HUES6 (cell line): ENCODE results near the gene MMP14.
A peak's percentile ranks its signal among the peaks of the same experiment; 100 is the strongest.

Experiments used
- H3K27ac ChIP-seq: 2 replicates; pipeline ENCODE4 v1.7.0; 2013; ENCODE audit warnings: low read depth, mild to moderate bottlenecking, low read length, inconsistent platforms
- H3K27me3 ChIP-seq: 2 replicates; pipeline ENCODE4 v1.6.1; 2013; ENCODE audit warnings: low read length; ENCODE audit not compliant: control insufficient read depth, insufficient read depth
- H3K36me3 ChIP-seq: 2 replicates; pipeline ENCODE4 v1.6.1; 2013; ENCODE audit warnings: low read length; ENCODE audit not compliant: control insufficient read depth, insufficient read depth
- H3K4me1 ChIP-seq: 2 replicates; pipeline ENCODE4 v1.6.1; 2013; ENCODE audit warnings: low read length; ENCODE audit not compliant: control insufficient read depth, insufficient read depth
- H3K4me3 ChIP-seq: 2 replicates; pipeline ENCODE4 v1.5.1; 2013; ENCODE audit warnings: low read depth, low read length
- H3K9ac ChIP-seq: one replicate; pipeline ENCODE4 v1.6.1; 2013; ENCODE audit warnings: mild to moderate bottlenecking, low read length
- H3K9me3 ChIP-seq: 2 replicates; pipeline ENCODE4 v1.6.1; 2013; ENCODE audit warnings: low read depth, low read length; ENCODE audit not compliant: control insufficient read depth, insufficient read depth

Gene MMP14

GRCh38 chr14:22882064-22882463 lies 45.7 kb downstream of the MMP14 start:
- Histone ChIP-seq H3K9me3 (no peaks in the 10 kb centered on the region), H3K36me3 (0 out of 2 replicates have a peak, but pooled peaks cover under 1% of the 10 kb centered on the region), H3K4me1 (peaks cover 25% of the 10 kb centered on the region), H3K27ac (no peak overlapping the region), H3K27me3 (peaks cover 30% of the 10 kb centered on the region), H3K4me3 (peak overlapping the region; percentile 53; the same call in 1 of the 2 replicates), H3K9ac (no peak overlapping the region)

- peaks cover 26% of the 10 kb centered on the region for H3K4me1 ChIP-seq
- H3K36me3 ChIP-seq: no peaks in the 10 kb centered on the region
- H3K27me3 ChIP-seq: peaks cover 30% of the 10 kb centered on the region
- no peaks in the 10 kb centered on the region for H3K9me3 ChIP-seq
- H3K4me3 ChIP-seq: peak overlapping the region; percentile 53
- H3K9ac ChIP-seq: no peak overlapping the region
- no peak overlapping the region for H3K27ac ChIP-seq
These were observed 46.3 kb downstream of the MMP14 start for GRCh38 chr14:22882529-22883172.

DNA sequence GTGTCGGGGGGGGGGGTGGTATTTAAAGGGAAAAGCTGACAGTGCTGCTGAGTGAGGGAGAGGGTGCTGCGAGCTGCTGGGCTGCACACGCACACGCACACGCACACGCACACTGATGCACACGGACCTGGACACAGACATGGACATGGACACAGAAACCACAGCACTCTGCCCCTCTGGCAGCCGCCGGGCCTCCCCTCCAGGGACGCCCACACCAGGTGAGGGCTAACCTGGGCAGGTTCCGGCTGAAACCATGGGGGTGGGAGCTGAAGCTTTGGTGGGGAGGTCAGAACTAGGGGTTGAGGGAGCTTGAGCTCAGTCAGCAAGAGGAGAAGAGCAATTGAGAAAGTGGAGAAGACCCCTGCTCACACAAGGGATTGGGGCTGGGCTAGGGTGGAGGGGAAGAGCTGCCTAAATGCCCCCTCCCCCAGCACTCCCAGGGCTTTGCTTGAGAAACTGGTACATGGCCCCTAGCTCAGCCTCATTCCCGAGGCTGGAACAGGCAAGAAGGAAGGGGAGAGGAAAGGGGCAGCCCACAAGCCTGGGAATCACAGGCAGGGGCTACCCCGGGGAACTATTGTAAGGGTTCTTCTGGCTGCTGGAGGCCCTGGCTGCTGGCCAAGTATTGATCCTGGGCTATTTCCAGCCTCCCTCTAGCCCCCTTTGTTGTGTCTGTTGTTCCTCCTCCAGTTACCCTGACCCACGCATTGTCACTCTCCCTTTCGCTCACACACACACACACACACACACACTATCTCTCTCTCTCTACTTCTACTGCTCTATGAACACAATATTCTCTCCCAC lies 47.0 kb downstream of the MMP14 start, which contains the start of gene REM2:
TSS of gene REM2 (plus strand) at position 50 of the 804 bp plus-strand sequence. CDS start at position 116, 66 bp downstream.
- Histone ChIP-seq H3K27me3 (peaks cover 30% of the 10 kb centered on the region), H3K4me1 (peaks cover 29% of the 10 kb centered on the region), H3K27ac (no peak within 1 kb of the TSS), H3K9ac (peak within 1 kb of the TSS; percentile 48), H3K36me3 (no peaks in the 10 kb centered on the region), H3K4me3 (peak within 1 kb of the TSS; percentile 53), H3K9me3 (no peaks in the 10 kb centered on the region)

GRCh38 chr14:22884076-22884737 lies 47.8 kb downstream of the MMP14 start:
- H3K9me3 ChIP-seq: no peaks in the 10 kb centered on the region

GRCh38 chr14:22884738-22885523 lies 48.5 kb downstream of the MMP14 start:
- H3K4me3 ChIP-seq: no peak overlapping the region
- H3K36me3 ChIP-seq: no peaks in the 10 kb centered on the region
- peaks cover 30% of the 10 kb centered on the region for H3K27me3 ChIP-seq
- H3K9me3 ChIP-seq: no peaks in the 10 kb centered on the region
- H3K9ac ChIP-seq: no peak overlapping the region
- no peak overlapping the region for H3K27ac ChIP-seq
- H3K4me1 ChIP-seq: peaks cover 29% of the 10 kb centered on the region

More at GRCh38 chr14:22884076-22884737, 47.8 kb downstream of the MMP14 start:
- Histone ChIP-seq H3K4me3 (no peak overlapping the region), H3K9ac (no peak overlapping the region), H3K27ac (no peak overlapping the region), H3K27me3 (peaks cover 30% of the 10 kb centered on the region), H3K4me1 (peaks cover 29% of the 10 kb centered on the region), H3K36me3 (no peaks in the 10 kb centered on the region)

DNA sequence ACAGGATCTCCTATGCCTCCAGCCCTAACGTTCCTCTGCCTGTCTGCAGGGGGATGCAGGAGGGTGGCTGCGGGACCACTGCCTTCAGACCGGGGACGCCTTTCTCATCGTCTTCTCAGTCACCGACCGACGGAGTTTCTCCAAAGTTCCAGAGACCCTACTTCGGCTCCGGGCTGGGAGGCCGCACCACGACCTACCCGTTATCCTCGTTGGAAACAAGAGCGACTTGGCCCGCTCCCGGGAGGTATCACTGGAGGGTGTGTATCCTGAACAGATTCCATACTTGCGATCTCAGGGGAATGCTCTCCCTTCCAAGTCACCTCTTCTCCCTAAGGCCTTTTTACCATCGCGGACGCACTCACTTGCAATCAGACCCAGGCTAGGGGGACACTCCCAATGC lies 49.6 kb downstream of the MMP14 start:
- Histone ChIP-seq H3K36me3 (no peaks in the 10 kb centered on the region), H3K4me3 (peak overlapping the region; percentile 71), H3K27ac (no peak overlapping the region), H3K27me3 (peaks cover 30% of the 10 kb centered on the region), H3K9ac (peak overlapping the region; percentile 54), H3K9me3 (no peaks in the 10 kb centered on the region), H3K4me1 (peaks cover 29% of the 10 kb centered on the region)

DNA sequence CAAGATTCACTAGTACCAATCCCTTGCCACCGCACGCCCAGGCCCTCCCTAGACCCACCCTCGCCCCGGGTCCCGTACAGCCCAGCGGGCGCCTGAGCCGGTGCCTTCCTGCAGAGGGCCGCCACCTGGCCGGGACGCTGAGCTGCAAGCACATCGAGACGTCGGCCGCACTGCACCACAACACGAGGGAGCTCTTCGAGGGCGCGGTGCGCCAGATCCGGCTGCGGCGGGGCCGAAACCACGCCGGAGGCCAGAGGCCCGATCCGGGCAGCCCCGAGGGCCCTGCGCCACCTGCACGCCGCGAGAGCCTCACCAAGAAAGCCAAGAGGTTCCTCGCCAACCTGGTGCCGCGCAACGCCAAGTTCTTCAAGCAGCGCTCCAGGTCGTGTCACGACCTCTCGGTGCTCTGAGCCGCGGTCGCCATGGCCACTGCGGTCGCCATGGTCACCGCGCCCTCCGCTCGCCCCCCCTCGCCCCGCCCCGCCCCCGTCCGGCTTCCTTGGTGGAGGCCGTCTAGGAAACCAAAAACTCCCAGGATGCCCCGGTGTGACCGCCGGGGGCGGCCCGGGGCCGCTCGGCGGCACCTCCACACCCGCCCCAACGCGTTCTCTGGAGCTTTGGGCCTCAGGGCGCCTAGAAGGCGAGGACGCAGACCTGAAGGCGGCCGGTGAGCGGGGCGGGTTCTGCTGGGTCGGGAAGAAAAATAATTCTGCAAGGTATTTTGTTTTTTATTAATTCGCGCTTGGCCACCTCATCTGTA lies 50.3 kb downstream of the MMP14 start:
- Histone ChIP-seq H3K27me3 (peaks cover 28% of the 10 kb centered on the region), H3K4me3 (peak overlapping the region; percentile 71), H3K27ac (peak overlapping the region; percentile 76; the same call in 1 of the 2 replicates)

GRCh38 chr14:22887260-22887989 lies 51.0 kb downstream of the MMP14 start:
- H3K4me1 ChIP-seq: peaks cover 26% of the 10 kb centered on the region
- peaks cover 25% of the 10 kb centered on the region for H3K27me3 ChIP-seq
- no peaks in the 10 kb centered on the region for H3K9me3 ChIP-seq
- H3K36me3 ChIP-seq: no peaks in the 10 kb centered on the region
- H3K27ac ChIP-seq: peak overlapping the region; percentile 76; the same call in 1 of the 2 replicates
- peak overlapping the region; percentile 71 for H3K9ac ChIP-seq
- H3K4me3 ChIP-seq: peak overlapping the region; percentile 71

More for the DNA sequence above, 50.3 kb downstream of the MMP14 start:
- H3K9ac ChIP-seq: peak overlapping the region; percentile 71
- no peaks in the 10 kb centered on the region for H3K36me3 ChIP-seq
- H3K4me1 ChIP-seq: peaks cover 29% of the 10 kb centered on the region
- no peaks in the 10 kb centered on the region for H3K9me3 ChIP-seq

DNA sequence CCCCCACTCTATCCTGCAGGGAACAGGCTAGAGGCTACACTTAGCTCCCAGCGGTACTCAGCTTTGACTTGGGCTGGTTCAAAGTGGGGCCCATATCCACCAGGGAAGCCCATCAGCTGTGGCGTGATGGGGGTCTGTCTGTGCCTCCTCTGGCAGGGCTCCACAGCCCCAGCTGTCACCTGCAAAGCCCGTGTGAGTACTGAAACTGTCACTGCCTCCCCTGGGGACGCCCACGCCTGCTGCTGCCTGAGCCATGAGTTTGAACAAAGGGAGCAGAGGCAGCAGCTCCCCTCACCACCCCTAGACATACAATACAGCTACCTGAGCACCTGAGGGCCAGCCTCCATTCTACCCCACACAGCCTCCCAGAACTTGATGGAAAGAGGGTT lies 51.6 kb downstream of the MMP14 start:
- Histone ChIP-seq H3K36me3 (no peaks in the 10 kb centered on the region), H3K9me3 (no peaks in the 10 kb centered on the region), H3K4me3 (peak overlapping the region; percentile 71; the same call in 1 of the 2 replicates), H3K27ac (no peak overlapping the region), H3K9ac (no peak overlapping the region), H3K27me3 (peaks cover 25% of the 10 kb centered on the region), H3K4me1 (peaks cover 21% of the 10 kb centered on the region)
